Left colon (tissue), 2 donors: ENCODE data around the gene NDUFV2. TPM values are rescaled to one million over a fixed set of nuclear protein-coding genes. Genes with fewer than 3 reads are reported as not detected.

Experiments
- ATAC-seq: fragments of 200-7000 bp; cut with Tn5 transposase; one replicate; pipeline ENCODE4 v1.9.1; 2020; ENCODE audit warnings: mild to moderate bottlenecking, moderate library complexity
- DNase-seq, 2 donors: peaks; one replicate each; pipeline ENCODE4 v3.0.0-alpha.2; 2020
- intact Hi-C, 2 donors: fragments of 100-400 bp; cut with DNase I in 1 of 2; cut with micrococcal nuclease in 1 of 2; formaldehyde crosslinking; loops; one replicate each; pipeline versions ENCODE4 v1.11.2 to v1.14.0; 2022; cut with DNase I, micrococcal nuclease
- total RNA-seq, 2 donors: library from RNA; stranded (reverse); fragmentation: NEBNext Ultra II Directional; extraction: Animal tissue kit (Norgen Biotek cat#: 25700); gene quantifications; one replicate each; pipeline ENCODE4 v1.2.1, GENCODE V29; 2021
- donor health status: DM: no; HTN: no; CAD: no.
- donor health status: DM: yes; HTN: yes; CAD: no.

The NDUFV2 gene
- total RNA-seq, 2 donors from 2014 or later: 167 to 191 TPM

GRCh38 chr18:9106094-9106493 is 3.6 kb downstream of the NDUFV2 start:
- DNase-seq (no peak), ATAC-seq (no peak)
- intact Hi-C loops: no loop called here

GRCh38 chr18:9106800-9107584 is 4.5 kb downstream of the NDUFV2 start:
- intact Hi-C loops: no loop called here
- DNase-seq (no peak), ATAC-seq (no peak)

DNA sequence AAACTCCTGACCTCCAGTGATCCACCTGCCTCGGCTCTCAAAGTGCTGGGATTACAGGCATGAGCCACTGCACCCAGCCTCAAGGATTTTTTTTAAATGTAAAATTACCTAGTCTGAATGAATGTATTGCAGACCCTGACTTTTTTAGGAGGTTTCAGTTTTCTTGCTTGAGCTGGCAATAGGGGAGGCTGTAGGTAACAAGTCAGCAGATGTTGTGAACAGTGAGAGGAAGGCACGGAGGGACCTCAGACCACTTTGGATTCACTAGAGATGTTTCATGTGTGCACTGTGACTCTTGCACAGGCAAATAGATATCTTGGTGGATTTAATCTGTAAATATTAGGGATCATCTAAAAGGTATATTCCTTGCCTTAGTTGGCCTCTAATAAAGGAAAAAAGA is 6.4 kb downstream of the NDUFV2 start:
- intact Hi-C loops: no loop called here
- no peak for DNase-seq
- no peak for ATAC-seq

GRCh38 chr18:9109523-9109922 is 7.0 kb downstream of the NDUFV2 start:
- intact Hi-C loops: no loop called here
- ATAC-seq (no peak), DNase-seq (no peak)

GRCh38 chr18:9113468-9114149 is 11.1 kb downstream of the NDUFV2 start:
- DNase-seq: no peak
- intact Hi-C loops: no loop called here
- no peak for ATAC-seq

- ATAC-seq (no peak), DNase-seq (no peak)
- intact Hi-C loops: no loop called here
Measured at GRCh38 chr18:9115984-9116383, 13.5 kb downstream of the NDUFV2 start.

- intact Hi-C loops: no loop called here
- no peak for DNase-seq
- ATAC-seq: no peak
Measured at GRCh38 chr18:9117980-9118841, 15.7 kb downstream of the NDUFV2 start.

DNA sequence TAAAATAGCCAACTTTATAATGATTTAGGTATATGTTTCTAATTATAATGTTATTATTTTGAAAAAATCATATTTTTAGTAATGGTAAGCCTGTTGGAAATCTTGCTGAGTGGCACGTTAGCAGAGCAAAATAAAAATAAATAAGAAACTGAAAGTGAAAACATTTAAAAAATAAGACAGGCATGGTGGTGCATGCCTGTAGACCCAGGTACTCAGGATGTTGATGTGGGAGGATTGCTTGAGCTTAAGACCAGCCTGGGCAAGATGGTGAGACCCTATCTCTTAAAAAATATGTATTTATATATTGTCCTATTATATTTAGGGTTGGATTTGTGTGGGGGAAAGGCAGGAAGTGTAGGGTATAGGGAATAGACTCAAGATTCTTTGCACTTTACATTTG is 18.3 kb downstream of the NDUFV2 start:
- ATAC-seq (no peak), DNase-seq (no peak)
- intact Hi-C loops: no loop called here

DNA sequence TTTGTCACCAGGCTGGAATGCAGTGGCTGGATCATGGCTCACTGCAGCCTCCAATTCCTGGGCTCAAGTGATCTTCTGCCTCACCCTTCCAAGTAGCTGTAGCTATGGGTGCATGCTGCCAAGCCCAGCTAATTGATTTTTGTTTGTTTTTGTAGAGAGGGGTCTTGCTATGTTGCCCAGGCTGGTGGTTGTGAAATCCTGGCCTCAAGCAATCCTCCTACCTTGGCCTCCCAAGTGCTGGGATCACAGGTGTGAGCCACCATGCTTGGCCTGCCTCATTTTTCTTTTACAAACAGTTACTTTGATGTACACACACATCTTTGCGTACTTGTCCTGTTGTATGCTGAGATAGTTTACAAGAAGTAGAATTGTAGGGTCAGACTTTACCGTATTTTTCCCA is 21.0 kb downstream of the NDUFV2 start:
- intact Hi-C loops: no loop called here
- DNase-seq (no peak), ATAC-seq (no peak)

DNA sequence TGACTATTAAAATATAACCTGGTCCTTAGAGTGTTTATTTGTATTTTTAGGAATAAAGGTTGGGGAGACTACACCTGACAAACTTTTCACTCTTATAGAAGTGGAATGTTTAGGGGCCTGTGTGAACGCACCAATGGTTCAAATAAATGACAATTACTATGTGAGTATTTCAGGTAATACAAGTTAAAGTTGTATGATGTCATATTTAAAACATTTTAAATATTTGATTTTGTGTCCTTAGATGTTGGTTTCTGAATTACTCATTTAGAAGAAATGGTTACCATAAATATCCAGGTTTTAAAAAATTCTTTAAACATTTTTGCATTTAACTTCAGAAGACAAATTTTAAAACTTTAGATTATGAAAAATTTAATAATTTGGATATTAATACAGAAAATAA is 22.3 kb downstream of the NDUFV2 start:
- DNase-seq: no peak
- ATAC-seq: no peak
- intact Hi-C loops: no loop called here

DNA sequence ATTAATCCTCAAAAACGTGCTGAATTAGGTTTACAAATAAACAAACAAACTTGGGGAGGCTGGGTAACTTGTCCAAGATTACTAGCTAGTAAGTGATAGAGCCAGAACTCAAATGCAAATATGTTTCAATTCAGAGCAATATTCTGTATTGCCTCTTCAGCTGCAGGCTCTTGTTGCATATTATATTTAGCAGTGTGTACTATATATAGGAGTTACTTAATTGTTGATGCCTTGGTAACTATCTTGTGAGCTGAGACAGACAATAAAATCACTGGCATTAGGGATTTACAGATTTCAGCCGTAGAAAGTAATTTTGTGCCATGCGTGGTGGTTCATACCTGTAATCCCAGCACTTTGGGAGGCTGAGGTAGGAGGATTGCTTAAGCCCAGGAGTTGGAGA is 23.8 kb downstream of the NDUFV2 start:
- DNase-seq (no peak), ATAC-seq (no peak)
- intact Hi-C loops: no loop called here

DNA sequence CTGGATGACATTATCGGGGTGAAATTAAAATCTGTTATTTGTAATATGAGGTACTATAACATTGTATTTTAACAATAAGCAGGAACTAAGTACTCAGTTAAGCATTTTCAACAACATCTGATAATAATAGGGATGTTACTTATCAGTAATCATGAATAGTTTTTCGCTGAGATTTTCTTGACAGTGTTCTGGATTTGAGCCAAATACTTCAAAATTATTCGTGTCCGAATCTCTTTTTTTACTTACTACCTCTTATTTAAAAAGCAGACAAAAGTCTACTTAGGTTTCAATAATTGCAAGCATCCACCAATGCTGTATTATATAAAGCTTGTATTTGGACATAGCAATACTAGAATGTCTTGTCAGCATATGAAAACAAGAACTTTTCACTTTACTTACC is 27.7 kb downstream of the NDUFV2 start:
- DNase-seq: no peak
- intact Hi-C loops: no loop called here
- no peak for ATAC-seq

GRCh38 chr18:9130806-9131205 is 28.3 kb downstream of the NDUFV2 start:
- DNase-seq (no peak), ATAC-seq (no peak)
- intact Hi-C loops: no loop called here

- no peak for DNase-seq
- ATAC-seq: no peak
- intact Hi-C loops: no loop called here
Measured at GRCh38 chr18:9132628-9133027, 30.1 kb downstream of the NDUFV2 start.

DNA sequence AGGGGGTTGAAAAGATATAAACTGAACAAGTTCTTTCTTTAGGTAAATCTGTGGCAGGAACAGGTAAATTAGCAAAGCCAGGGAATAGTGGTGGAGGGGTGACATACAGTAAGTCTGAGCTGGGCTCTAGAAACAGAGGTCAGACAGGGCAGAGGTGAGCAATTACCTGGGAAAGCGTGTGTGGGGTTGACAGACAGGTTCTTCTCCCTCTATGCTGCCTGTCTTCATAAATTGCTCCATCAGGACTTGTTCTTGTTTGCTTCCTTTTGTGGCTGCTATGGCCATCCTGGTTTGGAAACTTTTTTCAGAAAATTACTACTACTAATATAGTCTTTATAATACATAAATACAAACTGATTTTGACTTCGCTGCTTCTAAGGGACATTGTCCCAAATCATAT is 30.7 kb downstream of the NDUFV2 start:
- no peak for DNase-seq
- intact Hi-C loops: no loop called here
- ATAC-seq: no peak

GRCh38 chr18:9135081-9135911 is 32.8 kb downstream of the NDUFV2 start:
- DNase-seq: no peak
- intact Hi-C loops: loop anchor here in 1 of 2 donors (5.0 kb wide), 1 partner anchor 33 kb away; the partner anchor contains the start of gene NDUFV2

DNA sequence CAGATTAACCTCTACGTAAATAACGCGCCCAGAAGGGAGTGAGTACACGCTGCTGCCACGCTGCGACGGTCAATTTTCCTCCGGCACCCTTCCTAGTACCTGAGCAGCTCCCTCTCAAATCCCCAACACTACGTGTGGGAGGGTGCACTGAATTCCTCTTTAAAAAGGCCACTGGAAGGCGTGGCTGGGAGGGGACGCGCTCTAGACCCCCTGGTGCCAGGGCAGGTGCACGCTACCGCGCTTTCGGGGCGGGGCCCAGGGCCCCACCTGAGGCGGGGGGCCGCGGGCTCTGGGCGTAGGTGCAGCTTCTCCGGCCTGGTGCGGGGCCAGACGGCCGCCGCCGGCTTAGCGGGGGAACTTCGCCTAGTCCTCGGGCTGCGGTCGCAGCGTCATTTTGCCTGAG is 33.4 kb downstream of the NDUFV2 start:
- DNase-seq: peak in 1 of 2 donors; percentile 74
- intact Hi-C loops: loop anchor here in 1 of 2 donors (5.0 kb wide), 1 partner anchor 34 kb away; the partner anchor contains the start of gene NDUFV2
- peak; percentile 59 for ATAC-seq

More at GRCh38 chr18:9135081-9135911, 32.8 kb downstream of the NDUFV2 start:
- ATAC-seq: no peak

GRCh38 chr18:9136315-9137155 is 34.0 kb downstream of the NDUFV2 start, which contains the start of gene ANKRD12:
ANKRD12 (plus strand) TSS chr18:9136781; CDS start chr18:9182433, 45,652 bp downstream.
- ATAC-seq (peak; percentile 88), DNase-seq (peak; percentile 96 to 97)
- intact Hi-C loops: loop anchor here in 1 of 2 donors (5.0 kb wide), 1 partner anchor 34 kb away; the partner anchor contains the start of gene NDUFV2
